GM18951 (cell line): Measurements from ENCODE around the gene TEX14.

Experiments used
- POLR2A ChIP-seq: IDR thresholded peaks from 4 replicates; pipeline ENCODE4 v1.6.1; 2011; ENCODE audit warnings: mild to moderate bottlenecking; ENCODE audit not compliant: insufficient read length, insufficient read depth; ENCODE audit errors: extremely low read depth
- in situ Hi-C: fragments of 300-500 bp; cut with MboI; formaldehyde crosslinking; loops from one replicate; pipeline ENCODE4 v1.12.0; 2022; ENCODE audit warnings: low sequenced_read_pairs, mixed read lengths, inconsistent platforms; ENCODE audit not compliant: unreplicated experiment

The TEX14 gene

DNA sequence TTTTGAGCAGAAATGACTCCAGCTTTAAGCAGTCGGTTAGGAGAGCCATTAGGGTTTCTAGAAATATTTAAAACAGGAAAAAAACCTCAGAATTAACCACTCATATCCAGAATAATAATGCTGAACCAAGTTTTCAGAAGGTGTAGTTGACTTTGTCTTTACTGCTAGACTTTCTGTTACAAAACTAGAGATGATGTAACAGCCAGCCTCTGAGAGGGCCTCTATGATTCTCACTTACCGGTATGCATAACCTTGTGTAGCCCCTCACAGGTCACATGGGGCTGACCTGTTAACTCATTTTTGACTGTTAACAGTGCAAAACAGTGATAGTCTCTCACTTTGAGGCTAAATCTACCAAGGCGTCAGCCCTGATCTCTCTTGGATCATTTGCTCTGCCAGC is 74.3 kb downstream of the TEX14 start:
- in situ Hi-C loops = no loop called here
- TF ChIP-seq POLR2A = no peak

DNA sequence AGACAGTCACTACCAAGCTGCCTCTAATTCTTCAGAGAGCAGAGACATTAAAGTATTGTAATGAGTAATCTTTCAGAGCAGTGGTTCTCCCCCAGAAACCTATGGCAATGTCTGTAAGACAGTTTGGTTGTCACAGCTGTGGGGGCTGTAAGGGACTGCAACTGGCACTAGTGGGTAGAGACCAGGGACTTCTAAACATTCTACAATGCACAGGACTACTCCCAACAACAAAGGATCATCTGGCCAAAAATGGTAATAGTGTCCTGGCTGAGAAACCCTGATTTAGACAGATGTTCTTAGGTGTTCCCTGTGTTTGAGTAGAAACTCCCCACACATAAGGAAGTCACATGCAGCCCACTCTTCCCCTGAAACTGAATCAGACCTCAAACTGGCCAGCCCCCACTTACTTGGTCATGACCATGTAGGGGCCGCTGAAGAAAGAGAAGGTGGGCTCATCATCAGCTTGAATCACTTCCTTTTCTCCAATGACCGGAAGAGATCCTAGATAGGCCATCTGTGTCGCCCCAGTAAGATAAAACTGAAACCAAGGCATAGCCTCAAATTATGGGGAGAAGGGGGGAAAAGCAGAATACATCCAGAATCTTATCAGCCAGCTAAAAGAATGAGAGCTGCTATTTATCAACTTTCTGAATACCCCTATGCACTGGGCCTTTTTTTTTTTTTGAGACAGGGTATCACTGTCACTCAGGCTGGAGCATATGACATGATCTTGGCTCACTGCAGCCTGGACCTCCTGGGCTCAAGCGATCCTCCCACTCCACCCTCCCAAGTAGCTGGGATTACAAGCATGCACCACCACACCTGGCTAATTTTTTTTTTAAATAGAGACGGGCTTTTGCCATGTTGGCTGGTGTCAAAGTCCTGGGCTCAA is 75.8 kb downstream of the TEX14 start:
- no peak for TF ChIP-seq POLR2A
- in situ Hi-C loops = no loop called here

DNA sequence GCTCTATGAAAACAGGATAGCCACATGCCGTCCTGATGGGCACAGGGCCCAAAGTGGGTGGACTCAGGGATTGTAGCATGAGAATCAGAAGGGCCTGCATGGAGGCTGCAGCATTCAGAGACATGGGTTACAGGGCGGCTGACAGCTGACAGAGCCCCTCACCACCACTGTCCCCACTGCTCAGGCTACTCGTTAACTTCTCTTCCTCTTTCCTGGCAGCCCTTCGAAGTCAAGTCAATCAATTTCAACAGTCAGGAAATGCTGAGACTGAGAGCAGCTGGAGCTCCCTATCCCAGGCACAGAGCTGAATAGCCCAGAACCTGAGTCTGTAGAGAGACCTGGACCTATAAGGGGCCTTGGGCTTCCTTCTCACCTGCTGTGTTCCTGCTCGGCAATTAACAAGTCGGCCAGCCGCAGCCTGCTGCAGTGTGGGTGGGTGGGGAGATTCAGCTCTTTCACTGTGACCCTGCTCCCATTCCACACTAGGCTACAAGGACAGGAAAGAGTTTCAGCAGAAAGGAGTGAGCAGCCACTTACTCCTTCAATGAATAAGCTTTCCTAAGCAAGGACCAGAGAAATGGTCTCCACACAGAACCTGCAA is 76.9 kb downstream of the TEX14 start:
- in situ Hi-C loops = no loop called here
- no peak for TF ChIP-seq POLR2A

DNA sequence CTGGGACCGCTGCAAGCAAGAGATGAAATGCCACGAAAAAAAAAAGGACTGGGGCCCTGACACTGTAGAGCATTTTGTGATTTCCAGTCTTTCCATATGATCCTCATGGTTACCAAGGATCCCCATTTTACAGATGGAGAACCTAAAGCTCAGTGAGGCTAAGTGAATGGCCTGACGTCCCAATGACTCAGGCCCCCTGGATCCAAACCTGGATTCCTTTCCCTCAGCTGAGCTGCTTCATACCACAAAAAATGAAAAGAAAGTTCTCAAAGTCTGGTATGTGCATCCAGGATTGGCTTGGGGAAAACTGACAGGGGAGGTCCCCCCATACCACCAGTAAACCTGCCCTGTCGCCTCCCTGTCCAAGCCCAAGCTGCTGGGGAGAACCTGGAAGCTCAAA is 80.5 kb downstream of the TEX14 start:
- in situ Hi-C loops = no loop called here
- no peak for TF ChIP-seq POLR2A

DNA sequence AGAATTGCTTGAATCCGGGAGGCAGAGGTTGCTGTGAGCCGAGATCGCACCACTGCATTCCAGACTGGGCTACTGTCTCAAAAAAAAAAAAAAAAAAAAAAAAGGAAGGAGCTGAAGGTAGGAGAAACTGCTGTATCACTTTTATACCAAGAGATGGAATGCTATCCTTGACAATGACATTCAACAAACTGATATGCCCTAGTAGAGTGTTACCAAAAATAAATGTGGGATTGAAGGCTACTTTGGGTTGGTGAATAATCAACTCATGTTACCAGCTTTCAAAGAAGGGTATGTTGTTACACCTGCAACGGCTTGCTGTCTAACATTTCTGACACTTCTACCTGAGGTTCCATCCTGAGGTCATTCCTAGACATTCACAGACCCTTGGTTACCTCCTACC is 84.9 kb downstream of the TEX14 start:
- no peak for TF ChIP-seq POLR2A
- in situ Hi-C loops = no loop called here

DNA sequence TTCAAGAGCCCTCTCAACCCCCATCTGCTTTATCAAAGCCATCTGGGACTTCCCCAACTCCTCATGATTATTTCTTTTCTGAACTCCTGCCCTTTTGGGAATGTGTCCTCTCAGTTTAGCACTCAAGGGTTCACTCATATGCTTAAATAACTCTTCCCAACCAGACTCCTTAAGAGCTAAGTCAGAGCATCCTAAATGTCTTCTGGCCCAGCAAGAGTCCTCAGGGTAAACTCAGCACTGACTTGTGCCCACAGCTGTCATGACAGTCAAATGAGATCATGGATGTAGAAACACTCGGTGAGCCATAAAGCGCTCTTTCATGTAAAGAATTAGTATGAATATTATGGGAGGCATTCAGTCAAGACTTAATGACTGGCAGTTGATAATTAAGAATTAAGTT is 85.9 kb downstream of the TEX14 start:
- no peak for TF ChIP-seq POLR2A
- in situ Hi-C loops = no loop called here

DNA sequence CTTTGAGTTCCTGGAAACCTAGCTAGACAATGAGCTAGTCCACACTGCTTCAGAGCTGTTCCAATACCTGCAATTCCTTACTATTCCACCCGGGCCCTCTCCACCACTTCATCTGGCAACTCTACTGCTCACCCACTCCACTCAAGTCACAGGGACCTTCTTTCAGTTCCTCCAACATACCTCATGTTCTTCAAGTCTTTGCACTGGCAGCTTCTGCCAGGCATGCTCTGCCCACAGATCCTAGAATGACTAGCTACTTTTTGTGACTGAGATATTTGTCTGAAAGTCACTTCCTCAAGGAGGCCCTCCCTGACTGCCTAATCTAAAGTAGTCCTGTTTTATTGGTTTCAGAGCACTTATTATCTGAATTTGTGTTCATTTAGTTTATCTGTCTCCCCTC is 86.4 kb downstream of the TEX14 start:
- in situ Hi-C loops = no loop called here
- TF ChIP-seq POLR2A = no peak

DNA sequence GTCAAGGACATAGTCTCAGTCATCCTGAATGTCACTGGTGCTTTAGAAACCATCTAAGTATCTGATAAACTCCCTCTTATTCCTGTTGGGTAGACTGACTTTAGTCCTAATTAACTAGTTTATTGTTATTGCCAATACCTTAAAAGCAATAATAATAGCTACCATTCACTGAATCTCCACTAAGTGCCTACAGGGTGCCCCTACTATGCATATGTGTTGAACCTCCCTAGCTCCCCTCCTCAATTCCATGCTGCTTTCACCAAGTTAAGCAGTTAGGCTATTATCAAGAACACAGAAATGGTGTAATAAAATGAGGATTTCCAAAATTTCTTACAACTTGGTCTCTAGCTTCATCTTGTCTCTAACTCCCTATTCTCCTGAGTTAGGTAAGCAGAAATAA is 89.9 kb downstream of the TEX14 start:
- no peak for TF ChIP-seq POLR2A
- in situ Hi-C loops = no loop called here

DNA sequence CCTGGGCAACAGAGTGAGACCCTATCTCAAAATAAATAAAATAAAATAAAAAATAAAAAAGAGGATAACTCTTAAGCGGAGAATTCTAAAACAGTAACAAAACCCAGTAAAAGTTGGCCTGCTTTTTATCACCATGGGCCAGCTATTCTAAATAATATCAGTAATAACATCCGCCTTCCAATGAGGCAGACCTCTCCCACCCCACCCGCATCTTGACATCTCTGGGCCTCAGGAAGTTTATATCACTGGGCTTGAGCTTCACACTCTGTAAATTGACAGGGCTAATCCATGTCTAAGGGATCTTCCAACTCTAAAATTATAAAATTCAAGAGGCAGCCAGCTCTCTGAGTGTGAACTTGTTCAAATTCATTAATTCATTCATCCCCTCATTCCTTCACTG is 94.5 kb downstream of the TEX14 start:
- no peak for TF ChIP-seq POLR2A
- in situ Hi-C loops = no loop called here

DNA sequence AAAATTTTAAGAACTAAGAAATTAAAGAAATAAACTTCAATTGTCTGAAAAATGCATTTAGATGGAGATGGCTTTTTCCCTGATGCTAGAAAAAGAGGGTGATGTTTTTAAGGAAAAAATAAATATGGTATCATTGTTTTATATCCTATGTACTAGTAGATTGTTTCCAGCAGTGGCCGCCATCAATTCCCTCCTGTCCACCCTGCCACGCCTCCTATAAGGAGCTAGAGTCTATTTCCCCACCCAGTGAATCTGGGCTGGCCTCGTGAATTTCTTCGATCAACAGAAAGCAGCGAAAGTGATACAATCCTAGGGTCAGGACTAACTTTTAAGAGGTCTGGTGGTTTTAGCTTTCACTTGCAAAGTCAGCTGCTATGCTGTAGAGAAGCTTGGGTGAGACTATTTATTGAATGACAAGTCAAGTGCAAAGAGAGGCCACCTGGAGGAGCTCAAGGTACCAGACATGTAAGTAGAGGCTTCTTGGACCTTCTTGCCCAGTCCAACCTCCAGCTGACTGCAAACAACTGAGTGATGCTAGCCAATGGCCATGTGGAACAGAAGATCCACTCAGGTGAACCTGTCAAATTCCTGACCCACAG is 96.6 kb downstream of the TEX14 start:
- no peak for TF ChIP-seq POLR2A
- in situ Hi-C loops = no loop called here

DNA sequence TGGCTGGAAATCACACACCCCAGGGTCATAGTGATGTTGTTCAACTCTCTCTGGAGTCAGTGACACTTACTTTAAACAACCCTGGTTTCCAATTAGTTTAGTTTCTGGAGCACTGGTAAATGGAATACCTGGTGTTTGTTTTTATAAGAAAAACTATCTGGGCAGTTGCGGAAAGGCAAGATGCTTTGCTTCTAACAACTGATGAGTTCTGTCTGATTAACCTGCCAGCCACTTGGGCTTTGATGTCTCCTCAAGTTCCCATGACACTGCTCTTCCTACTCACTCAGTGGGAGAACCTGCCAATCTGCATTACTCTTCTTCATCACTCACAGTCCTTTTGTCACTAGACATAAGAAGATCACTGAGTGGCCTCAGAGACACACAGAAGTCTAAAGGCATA is 98.7 kb downstream of the TEX14 start:
- TF ChIP-seq POLR2A = no peak
- in situ Hi-C loops = no loop called here

DNA sequence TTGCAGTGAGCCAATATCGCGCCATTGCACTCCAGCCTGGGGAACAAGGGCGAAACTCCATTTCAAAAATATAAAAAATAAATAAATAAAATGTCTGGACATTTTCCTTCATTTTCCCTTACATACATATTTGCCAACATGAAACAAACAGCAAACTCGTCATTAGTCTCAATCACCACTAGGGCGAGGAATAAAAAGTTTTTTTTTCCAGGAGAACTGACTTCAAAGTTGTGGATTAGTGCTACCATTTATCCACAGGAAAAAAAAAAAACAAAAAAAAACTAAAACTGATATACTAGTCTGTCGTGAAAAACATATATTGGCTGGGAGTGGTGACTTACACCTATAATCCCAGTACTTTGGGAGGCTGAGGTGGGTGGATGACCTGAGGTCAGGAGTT is 100.4 kb downstream of the TEX14 start:
- in situ Hi-C loops = no loop called here
- no peak for TF ChIP-seq POLR2A

DNA sequence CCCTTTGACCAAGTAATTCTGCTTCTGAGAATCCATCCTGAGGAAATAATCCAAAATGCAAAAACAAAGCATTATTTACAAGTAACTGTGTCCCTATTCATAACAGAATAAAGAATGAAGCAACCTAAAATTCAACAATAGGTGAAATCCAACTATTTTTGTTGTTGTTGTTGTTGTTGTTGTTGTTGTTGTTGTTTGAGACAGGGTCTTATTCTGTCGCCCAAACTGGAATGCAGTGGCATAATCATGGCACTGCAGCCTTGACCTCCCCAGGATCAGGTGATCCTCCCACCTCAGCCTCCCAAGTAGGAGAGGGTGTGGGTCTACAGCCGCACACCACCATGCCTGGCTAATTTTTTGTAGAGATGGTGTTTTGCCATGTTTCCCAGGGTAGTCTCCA is 101.5 kb downstream of the TEX14 start:
- TF ChIP-seq POLR2A = no peak
- in situ Hi-C loops = no loop called here

DNA sequence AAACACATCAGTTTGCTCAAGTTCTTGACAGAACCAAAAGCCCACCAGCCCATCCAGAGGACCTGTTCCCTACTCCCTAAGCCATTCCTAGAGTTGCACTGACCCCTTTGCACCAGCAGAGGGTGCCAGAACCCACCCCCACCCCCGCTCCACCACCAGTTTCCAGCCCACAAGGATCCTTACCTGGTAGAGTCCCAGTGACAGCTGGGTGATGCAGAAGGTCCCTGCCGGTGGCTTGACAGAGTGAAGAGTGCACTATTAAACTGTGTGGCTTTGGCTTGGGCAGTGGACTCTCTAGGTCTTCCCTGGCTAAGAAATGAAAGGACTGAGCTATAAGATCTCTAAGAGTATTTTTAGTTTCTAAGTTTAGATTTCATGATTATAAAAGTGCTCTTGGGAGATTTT is 104.1 kb downstream of the TEX14 start:
- TF ChIP-seq POLR2A = no peak
- in situ Hi-C loops = loop anchor here (10.0 kb wide), 1 partner anchor 417 kb away; no protein-coding TSS in a partner anchor

DNA sequence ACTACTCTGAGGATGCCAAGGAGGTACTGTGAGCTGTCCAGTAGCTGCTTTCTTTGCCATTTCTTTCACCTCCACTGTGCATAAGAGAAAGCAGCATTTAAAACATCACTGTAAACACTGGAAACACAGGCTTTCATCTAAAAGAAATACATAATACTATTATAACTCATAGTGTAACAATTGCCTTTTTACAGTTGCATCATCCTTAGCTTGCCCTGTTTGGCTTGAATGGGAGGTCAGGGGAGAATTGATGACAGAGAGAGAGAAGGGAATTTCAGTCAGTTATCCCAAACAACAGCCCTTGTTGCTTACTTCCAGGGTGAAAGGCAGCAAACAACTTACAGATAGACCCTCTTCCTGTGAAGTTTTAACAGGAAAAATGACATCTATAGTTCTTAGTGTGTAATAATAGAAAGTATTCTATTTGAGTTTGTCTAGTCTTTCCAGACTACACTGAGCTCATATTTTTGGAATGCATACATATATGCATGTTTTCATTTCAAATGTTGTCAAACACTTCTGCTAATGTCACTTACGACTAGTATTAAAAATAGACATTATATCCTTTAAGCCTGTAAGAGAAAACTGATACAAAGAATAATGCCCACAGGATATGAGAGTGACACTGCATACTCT is 105.7 kb downstream of the TEX14 start:
- in situ Hi-C loops = loop anchor here (10.0 kb wide), 1 partner anchor 419 kb away; no protein-coding TSS in a partner anchor

More for the DNA sequence above, 105.7 kb downstream of the TEX14 start:
- no peak for TF ChIP-seq POLR2A
